ENCODE results near the gene ACAD10.

GRCh38 chr12:111759991-111760390 lies 74.1 kb downstream of the ACAD10 start:
- no peak for TF ChIP-seq CTCF (IDR thresholded peaks at IDR 0.05)
- TF ChIP-seq POLR2A (IDR thresholded peaks at IDR 0.05) = no peak

Data from Peyer's patch (tissue), 4 donors.